Measurements from ENCODE around the gene MRTO4. TPM values are rescaled to one million over a fixed set of nuclear protein-coding genes. Genes with fewer than 3 reads are reported as not detected.

The MRTO4 gene
- total and polyA plus RNA-seq, 2 of the 13 experiments (the other 11 are each of a cell fraction or from before 2014, with no cell fraction given) = 28.1 to 59.2 TPM

- TF ChIP-seq ZXDC (CRISPR knock-in tag; IDR thresholded peaks at IDR 0.05) (no peak), CERS6 (CRISPR knock-in tag; IDR thresholded peaks at IDR 0.05) (peak; percentile 84; the same call in 1 of the 2 replicates), SPEN (CRISPR knock-in tag; IDR thresholded peaks at IDR 0.05; ENCODE audit: low read depth) (peak; percentile 99), HCFC1 (IDR thresholded peaks at IDR 0.05; ENCODE audit: low read depth, low read length) (peak; percentile 77), MTA3 (CRISPR knock-in tag; IDR thresholded peaks at IDR 0.05) (no peak), ARHGAP35 (CRISPR knock-in tag; IDR thresholded peaks at IDR 0.05; ENCODE audit: borderline replicate concordance) (no peak; the same call in 1 of the 2 replicates), TBX3 (IDR thresholded peaks at IDR 0.05; ENCODE audit: borderline replicate concordance) (no peak), PBX3 (CRISPR knock-in tag; IDR thresholded peaks at IDR 0.05; ENCODE audit: borderline replicate concordance) (no peak), HOXA5 (CRISPR knock-in tag; IDR thresholded peaks at IDR 0.05) (peak; percentile 81), ZNF18 (CRISPR knock-in tag; IDR thresholded peaks at IDR 0.05; ENCODE audit: insufficient replicate concordance) (no peak), ZIK1 (CRISPR knock-in tag; IDR thresholded peaks at IDR 0.05; ENCODE audit: borderline replicate concordance, low read depth) (peak; percentile 86)
These were observed 41.4 kb upstream of the MRTO4 start, which contains the start of gene UBR4 (continued) for GRCh38 chr1:19209990-19210771.
